ENCODE results near the gene CDC14B. TPM values are rescaled to one million over a fixed set of nuclear protein-coding genes. Genes with fewer than 3 reads are reported as not detected.
"Not testable (repeated sequence)": the region's sequence is repeated elsewhere in the genome, so short reads cannot be mapped to it uniquely, and the experiment has no call there.

CDC14B gene
- polyA plus RNA-seq, 1 donor: 18.7 TPM

- Histone ChIP-seq H3K27me3 (ENCODE audit: control insufficient read depth, insufficient read depth, low read length) (no peaks in the 10 kb centered on the region), H3K27ac (ENCODE audit: low read length) (no peak overlapping the region), H3K9me3 (ENCODE audit: control insufficient read depth, low read depth, low read length) (no peaks in the 10 kb centered on the region), H3K4me3 (ENCODE audit: low read length) (no peak overlapping the region), H3K36me3 (ENCODE audit: control insufficient read depth, insufficient read depth, low read length) (no peaks in the 10 kb centered on the region), H3K4me1 (ENCODE audit: control insufficient read depth, insufficient read depth, low read length) (no peaks in the 10 kb centered on the region)
- no peak for DNase-seq
- WGBS (ENCODE audit: insufficient coverage, low lambda C conversion rate): no CpG with 5 or more reads among the region's 4 CpGs
These were observed 2.0 kb upstream of the CDC14B start for GRCh38 chr9:96621618-96622017.

DNA sequence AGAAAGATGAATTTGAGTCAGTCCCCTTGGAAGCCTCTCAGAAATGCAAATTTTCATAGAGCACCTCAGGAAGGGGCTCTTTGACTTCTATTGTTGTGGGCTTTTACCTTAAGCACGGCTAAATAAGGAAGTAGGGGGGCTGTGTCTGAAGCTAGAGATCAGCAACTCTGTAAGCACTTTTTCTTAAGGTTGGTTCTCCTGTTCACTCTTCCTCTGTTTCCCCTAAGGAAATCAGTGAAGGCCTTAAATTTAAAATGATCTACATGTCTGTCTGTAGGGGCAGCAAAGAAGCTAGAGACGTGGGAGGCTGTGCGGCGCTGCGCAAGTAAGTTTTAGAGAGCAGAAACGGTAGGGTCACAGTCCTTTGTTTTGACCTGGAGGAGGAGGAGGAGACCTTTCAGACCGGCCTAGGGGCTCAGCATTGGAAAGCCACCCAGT, 1.2 kb upstream of the CDC14B start:
- no peaks in the 10 kb centered on the region for H3K4me1 ChIP-seq (ENCODE audit: control insufficient read depth, insufficient read depth, low read length)
- DNase-seq: no peak
- H3K4me3 ChIP-seq (ENCODE audit: low read length): no peak overlapping the region
- H3K36me3 ChIP-seq (ENCODE audit: control insufficient read depth, insufficient read depth, low read length): no peaks in the 10 kb centered on the region
- H3K9me3 ChIP-seq (ENCODE audit: control insufficient read depth, low read depth, low read length): no peaks in the 10 kb centered on the region
- no peaks in the 10 kb centered on the region for H3K27me3 ChIP-seq (ENCODE audit: control insufficient read depth, insufficient read depth, low read length)
- no CpG with 5 or more reads among the region's 7 CpGs for WGBS (ENCODE audit: insufficient coverage, low lambda C conversion rate)
- no peak overlapping the region for H3K27ac ChIP-seq (ENCODE audit: low read length)

DNA sequence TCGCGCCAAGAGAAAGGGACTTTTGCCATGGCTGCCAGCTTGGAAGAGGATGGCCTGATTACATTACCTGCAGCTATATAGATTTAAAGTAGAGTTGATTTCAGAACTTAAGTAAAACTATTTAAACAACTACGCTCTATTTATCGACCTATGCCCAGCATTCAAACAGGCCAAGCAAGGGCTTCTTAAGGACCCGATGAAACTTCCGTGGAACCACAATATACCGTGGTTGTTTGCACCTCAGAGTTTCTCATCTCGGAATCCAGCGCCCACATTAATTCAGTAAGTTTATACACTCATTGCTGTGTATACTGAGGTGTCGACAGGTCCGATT, 505 bp upstream of the CDC14B start:
- no peaks in the 10 kb centered on the region for H3K4me1 ChIP-seq (ENCODE audit: control insufficient read depth, insufficient read depth, low read length)
- no peak for DNase-seq
- WGBS (ENCODE audit: insufficient coverage, low lambda C conversion rate): 58% methylated on average over 4 of the region's 11 CpGs
- H3K27me3 ChIP-seq (ENCODE audit: control insufficient read depth, insufficient read depth, low read length): no peaks in the 10 kb centered on the region
- peak overlapping the region; percentile 56 for H3K4me3 ChIP-seq (ENCODE audit: low read length)
- no peaks in the 10 kb centered on the region for H3K9me3 ChIP-seq (ENCODE audit: control insufficient read depth, low read depth, low read length)
- H3K27ac ChIP-seq (ENCODE audit: low read length): peak overlapping the region; percentile 72
- H3K36me3 ChIP-seq (ENCODE audit: control insufficient read depth, insufficient read depth, low read length): no peaks in the 10 kb centered on the region

- H3K36me3 ChIP-seq (ENCODE audit: control insufficient read depth, insufficient read depth, low read length): no peaks in the 10 kb centered on the region
- no peaks in the 10 kb centered on the region for H3K9me3 ChIP-seq (ENCODE audit: control insufficient read depth, low read depth, low read length)
- no peaks in the 10 kb centered on the region for H3K4me1 ChIP-seq (ENCODE audit: control insufficient read depth, insufficient read depth, low read length)
- H3K27me3 ChIP-seq (ENCODE audit: control insufficient read depth, insufficient read depth, low read length): no peaks in the 10 kb centered on the region
- peak overlapping the region; percentile 48 for H3K4me3 ChIP-seq (ENCODE audit: low read length)
- no CpG with 5 or more reads among the region's 54 CpGs for WGBS (ENCODE audit: insufficient coverage, low lambda C conversion rate)
- H3K27ac ChIP-seq (ENCODE audit: low read length): no peak overlapping the region
- DNase-seq: peak; percentile 1 to 37
These were observed 548 bp downstream of the CDC14B start for GRCh38 chr9:96619124-96619465.

GRCh38 chr9:96618209-96619123, 1.2 kb downstream of the CDC14B start:
- H3K4me1 ChIP-seq (ENCODE audit: control insufficient read depth, insufficient read depth, low read length): no peaks in the 10 kb centered on the region
- H3K36me3 ChIP-seq (ENCODE audit: control insufficient read depth, insufficient read depth, low read length): no peaks in the 10 kb centered on the region
- H3K27me3 ChIP-seq (ENCODE audit: control insufficient read depth, insufficient read depth, low read length): no peaks in the 10 kb centered on the region
- WGBS (ENCODE audit: insufficient coverage, low lambda C conversion rate): no CpG with 5 or more reads among the region's 69 CpGs
- H3K27ac ChIP-seq (ENCODE audit: low read length): peak overlapping the region; percentile 51
- H3K9me3 ChIP-seq (ENCODE audit: control insufficient read depth, low read depth, low read length): no peaks in the 10 kb centered on the region
- peak; percentile 38 to 75 for DNase-seq
- H3K4me3 ChIP-seq (ENCODE audit: low read length): peak overlapping the region; percentile 48

DNA sequence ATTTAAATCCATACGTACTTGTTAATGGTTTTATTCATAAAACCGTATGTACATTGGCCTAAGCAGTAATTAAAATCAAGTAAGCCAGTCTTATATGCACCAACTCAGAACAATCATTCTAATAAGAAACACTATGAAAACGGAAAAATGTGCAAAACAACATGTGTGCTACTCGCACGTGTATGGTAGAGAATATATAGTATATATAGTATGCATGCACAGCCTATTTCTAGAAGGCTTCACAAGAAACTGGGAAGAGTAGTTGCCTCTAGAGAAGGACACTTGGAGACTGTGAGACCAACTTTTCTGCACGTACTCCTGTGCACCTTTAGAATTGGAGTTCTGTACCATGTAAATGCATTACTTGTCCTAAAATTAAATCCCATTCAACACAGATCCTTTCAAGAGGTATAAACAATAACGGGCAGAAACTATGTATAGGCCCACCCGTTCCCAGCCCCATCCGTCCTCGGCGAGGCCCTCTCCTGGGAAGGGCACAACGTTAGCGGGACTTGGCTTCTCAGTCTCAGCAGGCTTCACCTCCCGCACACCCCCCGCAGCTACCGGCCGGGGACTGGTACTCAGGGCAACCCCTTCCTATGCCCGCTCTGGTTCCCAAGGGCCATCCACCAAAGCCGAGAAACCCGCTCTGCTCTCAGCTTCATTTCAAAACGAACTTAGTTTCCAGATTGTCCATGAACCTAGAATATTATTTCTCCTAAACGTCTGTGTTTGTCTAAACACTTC, 2.0 kb downstream of the CDC14B start:
- H3K27ac ChIP-seq (ENCODE audit: low read length): peak overlapping the region; percentile 51
- no peaks in the 10 kb centered on the region for H3K27me3 ChIP-seq (ENCODE audit: control insufficient read depth, insufficient read depth, low read length)
- H3K36me3 ChIP-seq (ENCODE audit: control insufficient read depth, insufficient read depth, low read length): no peaks in the 10 kb centered on the region
- no peak overlapping the region for H3K4me3 ChIP-seq (ENCODE audit: low read length)
- no peaks in the 10 kb centered on the region for H3K4me1 ChIP-seq (ENCODE audit: control insufficient read depth, insufficient read depth, low read length)
- no peak for DNase-seq
- H3K9me3 ChIP-seq (ENCODE audit: control insufficient read depth, low read depth, low read length): no peaks in the 10 kb centered on the region
- 83% methylated on average over 3 of the region's 22 CpGs for WGBS (ENCODE audit: insufficient coverage, low lambda C conversion rate)

DNA sequence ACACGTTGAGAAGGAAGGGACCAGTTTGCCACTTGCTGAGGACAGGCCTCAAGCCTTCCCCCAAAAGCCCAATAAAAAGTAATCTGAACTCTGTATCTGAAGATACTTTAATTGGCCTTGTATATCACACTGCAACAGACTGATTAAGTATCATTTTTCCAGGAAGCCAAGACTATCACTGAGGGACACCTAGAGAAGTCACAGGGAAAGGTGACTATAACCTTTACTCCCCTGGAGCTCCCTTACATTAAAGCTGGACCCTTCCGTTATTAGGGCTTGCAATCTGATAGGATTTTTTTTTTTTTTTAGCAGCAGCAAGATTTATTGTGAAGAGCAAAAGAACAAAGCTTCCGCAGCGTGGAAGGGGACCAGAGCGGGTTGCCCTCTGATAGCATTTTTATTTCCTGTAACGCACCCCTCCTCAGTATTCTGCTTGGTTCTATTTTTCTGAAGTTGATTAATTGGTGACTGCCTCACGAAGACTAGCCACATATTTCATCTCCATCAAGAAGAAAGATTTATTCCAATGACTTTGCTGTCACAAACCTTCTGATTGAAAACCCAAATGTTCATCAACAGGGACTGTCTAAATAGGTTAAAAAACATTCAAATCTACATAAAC, 2.7 kb downstream of the CDC14B start:
- Histone ChIP-seq H3K36me3 (ENCODE audit: control insufficient read depth, insufficient read depth, low read length) (no peaks in the 10 kb centered on the region), H3K27me3 (ENCODE audit: control insufficient read depth, insufficient read depth, low read length) (no peaks in the 10 kb centered on the region), H3K4me3 (ENCODE audit: low read length) (no peak overlapping the region), H3K9me3 (ENCODE audit: control insufficient read depth, low read depth, low read length) (no peaks in the 10 kb centered on the region), H3K4me1 (ENCODE audit: control insufficient read depth, insufficient read depth, low read length) (peaks cover 5% of the 10 kb centered on the region), H3K27ac (ENCODE audit: low read length) (no peak overlapping the region)
- WGBS (ENCODE audit: insufficient coverage, low lambda C conversion rate): 82% methylated on average over 4 of the region's 7 CpGs
- DNase-seq: no peak

GRCh38 chr9:96615411-96615810, 4.2 kb downstream of the CDC14B start:
- H3K9me3 ChIP-seq (ENCODE audit: control insufficient read depth, low read depth, low read length): no peaks in the 10 kb centered on the region
- H3K36me3 ChIP-seq (ENCODE audit: control insufficient read depth, insufficient read depth, low read length): no peaks in the 10 kb centered on the region
- H3K27ac ChIP-seq (ENCODE audit: low read length): no peak overlapping the region
- no peak for DNase-seq
- WGBS (ENCODE audit: insufficient coverage, low lambda C conversion rate): 87% methylated on average over 3 of the region's 6 CpGs
- no peak overlapping the region for H3K4me3 ChIP-seq (ENCODE audit: low read length)
- no peaks in the 10 kb centered on the region for H3K27me3 ChIP-seq (ENCODE audit: control insufficient read depth, insufficient read depth, low read length)
- H3K4me1 ChIP-seq (ENCODE audit: control insufficient read depth, insufficient read depth, low read length): peaks cover 5% of the 10 kb centered on the region

- not testable (repeated sequence) for H3K27ac ChIP-seq (ENCODE audit: low read length); H3K36me3 ChIP-seq (ENCODE audit: control insufficient read depth, insufficient read depth, low read length); H3K4me1 ChIP-seq (ENCODE audit: control insufficient read depth, insufficient read depth, low read length)
These were observed 5.0 kb downstream of the CDC14B start for GRCh38 chr9:96614664-96615063.

GRCh38 chr9:96612966-96613589, 6.6 kb downstream of the CDC14B start:
- no peaks in the 10 kb centered on the region for H3K9me3 ChIP-seq (ENCODE audit: control insufficient read depth, low read depth, low read length)
- H3K4me1 ChIP-seq (ENCODE audit: control insufficient read depth, insufficient read depth, low read length): peaks cover 5% of the 10 kb centered on the region
- no peaks in the 10 kb centered on the region for H3K27me3 ChIP-seq (ENCODE audit: control insufficient read depth, insufficient read depth, low read length)
- DNase-seq: no peak
- no peaks in the 10 kb centered on the region for H3K36me3 ChIP-seq (ENCODE audit: control insufficient read depth, insufficient read depth, low read length)
- 67% methylated on average over 1 of the region's 1 CpG for WGBS (ENCODE audit: insufficient coverage, low lambda C conversion rate)
- H3K4me3 ChIP-seq (ENCODE audit: low read length): no peak overlapping the region
- no peak overlapping the region for H3K27ac ChIP-seq (ENCODE audit: low read length)

More at GRCh38 chr9:96614664-96615063, 5.0 kb downstream of the CDC14B start:
- no CpG with 5 or more reads among the region's 4 CpGs for WGBS (ENCODE audit: insufficient coverage, low lambda C conversion rate)
- not testable (repeated sequence) for H3K9me3 ChIP-seq (ENCODE audit: control insufficient read depth, low read depth, low read length); H3K4me3 ChIP-seq (ENCODE audit: low read length); DNase-seq; H3K27me3 ChIP-seq (ENCODE audit: control insufficient read depth, insufficient read depth, low read length)
